HuH-7 (cell line): ENCODE measurements around the gene SMIM23.
"Not testable (repeated sequence)": the region's sequence is repeated elsewhere in the genome, so short reads cannot be mapped to it uniquely, and the experiment has no call there.

Experiments used
- DNase-seq: peaks from one replicate; pipeline ENCODE4 v3.0.0; 2011; ENCODE audit warnings: low spot score

SMIM23 gene

GRCh38 chr5:171774418-171774817 is 11.2 kb upstream of the SMIM23 start:
- DNase-seq = no peak

DNA sequence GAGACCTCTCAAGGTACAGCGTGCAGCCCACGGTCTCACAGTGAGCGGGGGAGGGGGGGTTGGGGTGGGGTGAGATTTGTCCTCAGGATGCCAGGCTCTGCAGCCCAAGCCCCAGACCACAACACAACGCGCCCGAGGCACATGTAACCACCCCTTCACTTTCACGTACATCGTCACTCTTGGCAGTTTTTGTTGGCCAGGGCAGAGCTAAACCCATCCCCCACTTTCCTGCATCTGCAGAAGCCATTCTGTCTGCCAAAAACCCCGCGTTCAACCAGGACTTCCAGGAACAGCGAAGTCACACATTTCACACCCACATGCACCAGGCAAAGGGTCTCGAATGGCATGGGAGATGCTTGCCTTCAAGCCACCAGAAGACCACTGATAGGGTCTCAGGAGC is 9.4 kb upstream of the SMIM23 start:
- no peak for DNase-seq

- no peak for DNase-seq
These were observed 8.6 kb upstream of the SMIM23 start for GRCh38 chr5:171776770-171777759.

DNA sequence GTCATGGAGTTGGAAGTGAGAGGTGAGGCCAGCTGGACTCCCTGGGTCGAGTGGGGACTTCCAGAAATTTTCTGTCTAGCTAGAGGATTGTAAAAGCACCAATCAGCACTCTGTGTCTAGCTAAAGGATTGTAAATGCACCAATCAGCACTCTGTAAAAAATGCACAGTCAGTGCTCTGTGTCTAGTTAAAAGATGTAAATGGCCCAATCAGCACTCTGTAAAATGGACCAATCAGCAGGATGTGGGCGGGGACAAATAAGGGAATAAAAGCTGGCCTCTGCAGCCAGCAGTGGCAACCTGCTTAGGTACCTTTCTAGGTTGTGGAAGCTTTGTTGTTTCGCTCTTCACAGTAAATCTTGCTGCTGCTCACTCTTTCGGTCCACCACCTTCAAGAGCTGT is 3.9 kb upstream of the SMIM23 start:
- not testable (repeated sequence) for DNase-seq

GRCh38 chr5:171782332-171782966 is 3.2 kb upstream of the SMIM23 start:
- no peak for DNase-seq

GRCh38 chr5:171783051-171783450 is 2.6 kb upstream of the SMIM23 start:
- DNase-seq = no peak

GRCh38 chr5:171789353-171789752 is 3.7 kb downstream of the SMIM23 start:
- no peak for DNase-seq

DNA sequence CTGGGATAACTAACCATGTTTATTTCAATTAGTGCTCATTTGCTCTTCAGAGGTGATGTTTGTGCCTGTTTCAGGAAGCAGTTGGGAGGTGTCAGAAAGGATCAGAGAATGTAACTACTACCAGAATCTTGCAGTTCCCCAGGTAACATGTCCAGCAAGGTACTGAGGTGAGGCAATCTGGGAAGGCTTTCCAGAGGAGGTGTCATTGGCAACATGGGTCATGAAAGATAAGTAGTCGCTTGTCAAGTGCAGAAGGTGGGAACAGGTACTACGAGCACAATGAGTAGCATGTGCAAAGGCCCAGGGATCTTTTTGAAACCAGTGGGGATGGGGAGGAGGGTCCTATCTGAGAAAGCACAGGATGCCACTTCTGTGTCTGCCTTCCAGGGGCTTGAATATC is 4.8 kb downstream of the SMIM23 start:
- DNase-seq = no peak

DNA sequence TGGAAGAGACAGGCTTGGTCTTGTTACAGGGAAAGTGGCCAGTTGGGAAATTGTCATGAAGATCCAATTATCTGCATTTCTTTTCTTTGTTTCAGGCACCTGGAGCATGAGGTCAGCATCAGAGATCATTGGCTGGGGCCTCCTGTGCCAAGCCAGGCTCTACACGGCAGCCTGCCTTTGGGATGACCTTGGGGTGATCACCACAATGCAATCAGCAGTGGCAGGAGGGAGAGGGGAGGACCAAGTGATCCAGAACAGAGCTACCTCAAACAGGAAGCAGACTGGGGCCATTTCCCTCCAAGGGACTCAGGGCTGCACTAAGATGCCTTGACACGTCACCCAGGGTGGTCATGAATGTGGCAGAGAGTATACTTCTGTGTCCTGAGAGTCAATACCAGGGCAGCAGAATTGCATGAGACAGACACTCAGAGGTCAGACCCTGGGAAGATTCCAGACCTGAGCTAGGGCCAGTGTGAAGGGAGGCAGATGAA is 8.9 kb downstream of the SMIM23 start:
- no peak for DNase-seq

GRCh38 chr5:171795381-171795780 is 9.8 kb downstream of the SMIM23 start:
- no peak for DNase-seq

DNA sequence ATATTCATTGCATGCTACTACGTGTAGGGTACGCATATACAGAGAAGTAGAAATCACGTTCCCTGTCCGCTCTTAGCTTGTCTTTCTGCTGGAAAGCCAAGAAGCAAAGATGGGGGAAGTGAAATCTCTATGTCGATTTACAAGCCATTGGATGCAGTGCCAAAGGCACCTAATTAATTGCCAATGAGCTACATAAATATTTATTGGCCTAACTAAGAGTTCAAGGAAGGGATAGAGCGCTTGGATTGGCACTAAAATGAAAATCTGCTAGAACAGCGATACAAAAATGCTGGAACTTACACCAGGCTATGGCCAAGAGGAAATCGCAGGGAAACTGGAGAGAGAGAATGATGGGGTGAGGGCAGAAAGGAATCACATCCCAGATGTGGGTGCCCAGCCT is 10.8 kb downstream of the SMIM23 start:
- DNase-seq = no peak

GRCh38 chr5:171797543-171797942 is 11.9 kb downstream of the SMIM23 start:
- DNase-seq = no peak

DNA sequence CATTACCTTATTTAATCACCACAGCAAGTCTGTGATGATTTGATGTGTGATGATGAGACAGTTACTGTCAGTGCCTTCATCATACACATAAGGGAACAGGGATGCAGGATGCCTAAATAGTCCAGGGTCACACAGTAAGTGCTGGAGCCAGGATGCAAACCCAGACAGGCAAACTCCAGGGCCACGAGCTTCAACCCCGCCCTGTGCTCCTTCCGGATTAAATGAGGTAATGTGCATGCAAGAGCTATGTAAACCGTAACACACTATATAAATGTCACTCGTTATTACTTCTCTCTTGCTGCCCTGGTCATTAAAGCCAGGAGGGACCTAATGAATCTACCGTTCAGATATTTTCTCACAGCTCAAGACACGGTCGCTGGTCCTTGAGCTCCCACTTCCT is 12.8 kb downstream of the SMIM23 start:
- no peak for DNase-seq

- no peak for DNase-seq
These were observed 16.2 kb downstream of the SMIM23 start for GRCh38 chr5:171801839-171802238.

GRCh38 chr5:171805746-171806145 is 20.1 kb downstream of the SMIM23 start:
- no peak for DNase-seq

- no peak for DNase-seq
These were observed 21.5 kb downstream of the SMIM23 start for GRCh38 chr5:171806976-171807747.

- DNase-seq = no peak
These were observed 22.8 kb downstream of the SMIM23 start for GRCh38 chr5:171808453-171808852.

DNA sequence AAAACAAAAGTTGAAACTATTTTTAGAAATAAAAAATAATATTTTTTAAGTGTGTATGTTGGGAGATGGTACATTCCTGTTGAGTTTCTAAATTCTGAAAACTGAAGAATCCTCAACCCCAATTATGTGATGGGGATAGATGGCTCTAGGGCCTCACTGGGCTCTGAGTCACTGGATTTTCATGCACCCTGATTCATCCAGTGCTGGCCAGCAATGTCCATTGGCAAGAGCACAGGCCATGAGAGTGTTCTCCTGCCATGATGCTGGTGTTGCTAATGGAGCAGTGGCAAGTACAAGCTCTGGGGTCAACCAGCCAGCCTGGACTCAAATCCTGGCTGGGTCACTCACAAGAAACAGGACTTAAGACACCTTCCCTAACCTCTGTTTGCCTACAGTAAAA is 23.3 kb downstream of the SMIM23 start:
- no peak for DNase-seq

- DNase-seq = no peak
These were observed 24.6 kb downstream of the SMIM23 start for GRCh38 chr5:171810227-171810626.

GRCh38 chr5:171813270-171813669 is 27.7 kb downstream of the SMIM23 start:
- DNase-seq = no peak

DNA sequence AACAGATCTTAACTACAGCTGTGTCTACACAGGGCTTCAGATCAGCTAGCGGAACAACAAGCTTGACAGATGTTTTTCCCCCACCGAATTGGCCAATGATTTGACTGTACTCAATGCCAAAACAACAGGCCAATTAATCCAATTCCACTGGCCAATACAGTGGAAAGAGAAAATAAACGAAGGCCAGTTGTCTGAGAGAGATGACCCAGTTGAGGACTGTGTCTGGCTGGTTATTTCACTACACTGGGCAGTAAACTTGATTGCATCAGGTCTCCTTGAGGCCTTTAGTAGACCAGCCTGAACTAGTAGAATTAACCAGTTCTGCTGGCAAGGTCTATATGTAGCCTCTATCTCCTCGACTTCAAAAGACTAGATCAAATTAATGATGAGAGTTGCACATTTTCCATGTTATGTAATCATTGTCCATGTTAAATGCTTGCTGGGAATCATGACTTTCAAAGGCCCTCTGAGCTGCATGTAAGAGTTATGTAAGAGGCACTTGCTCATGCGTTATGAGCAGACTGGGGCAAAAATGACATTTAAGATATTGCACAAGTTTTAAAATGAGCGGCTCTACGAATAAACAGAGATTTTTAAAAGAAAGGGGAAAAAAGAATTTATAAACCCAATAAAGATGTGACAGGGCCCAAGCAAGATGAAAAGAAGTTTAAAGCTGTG is 28.3 kb downstream of the SMIM23 start:
- DNase-seq = no peak

- no peak for DNase-seq
These were observed 31.0 kb downstream of the SMIM23 start for GRCh38 chr5:171816666-171817065.
